Upper lobe of left lung (tissue), 6 donors: ENCODE measurements around the gene BICRAL. TPM values are rescaled to one million over a fixed set of nuclear protein-coding genes. Genes with fewer than 3 reads are reported as not detected.

Experiments used
- ATAC-seq, 2 donors: fragments of 200-7000 bp; cut with Tn5 transposase; one replicate each; pipeline ENCODE4 v1.9.1; 2022; ENCODE audit warnings: mild to moderate bottlenecking in 2 of 2, moderate library complexity in 2 of 2; ENCODE audit not compliant: low FRiP score in 2 of 2
- DNase-seq, 2 donors: peaks; one replicate each; pipeline ENCODE4 v3.0.0-alpha.2; 2019 to 2020
- H3K27ac ChIP-seq, 4 donors: fragments of 200-600 bp; sonication (generic); one replicate each; pipeline ENCODE4 v1.5.1; 2016 to 2019
- H3K27me3 ChIP-seq, 4 donors: fragments of 200-600 bp; sonication (generic); one replicate each; pipeline ENCODE4 v1.5.1; 2017 to 2019
- H3K36me3 ChIP-seq, 4 donors: fragments of 200-600 bp; sonication (generic); one replicate each; pipeline ENCODE4 v1.5.1; 2016 to 2019
- H3K4me1 ChIP-seq, 4 donors: fragments of 200-600 bp; sonication (generic); one replicate each; pipeline ENCODE4 v1.5.1; 2018 to 2019
- H3K4me3 ChIP-seq, 4 donors: fragments of 200-600 bp; sonication (generic); one replicate each; pipeline ENCODE4 v1.5.1; 2017 to 2019; ENCODE audit warnings: mild to moderate bottlenecking in 2 of 4, moderate library complexity in 1 of 4
- H3K9me3 ChIP-seq, 4 donors: fragments of 200-600 bp; sonication (generic); one replicate each; pipeline ENCODE4 v1.5.1; 2018 to 2019
- EP300 ChIP-seq, 4 donors: sonication (generic); formaldehyde crosslinking; IDR thresholded peaks; one replicate each; pipeline ENCODE4 v1.5.1; 2017; ENCODE audit warnings: antibody characterized with exemption in 4 of 4, control low read depth in 2 of 4
- POLR2A ChIP-seq, 4 donors: fragments of 450-650 bp; IDR thresholded peaks; one replicate each; pipeline ENCODE4 v1.5.1; 2016 to 2017; ENCODE audit warnings: antibody characterized with exemption in 4 of 4, mild to moderate bottlenecking in 2 of 4
- POLR2AphosphoS5 ChIP-seq, 2 donors: sonication (generic); formaldehyde crosslinking; IDR thresholded peaks; one replicate each; pipeline ENCODE4 v1.5.1; 2017; ENCODE audit warnings: antibody characterized with exemption in 2 of 2
- WGBS, 2 donors: methylation state at CpG; one replicate each; pipeline ENCODE4 v1.1.5; 2017 to 2018; 5-methylcytosine and 5-hydroxymethylcytosine counted together
- total RNA-seq, 6 donors: library from RNA; depleted of rRNA in 4 of 6; stranded (reverse); fragments of >200 nt in 4 of 6; gene quantifications; one replicate each; pipeline versions ENCODE4 v1.1.0 to v1.2.1, GENCODE V29; 2016 to 2021
- TF ChIP-seq, protein P1 (sequence below), 6 experiments: fragments of 450-650 bp in 4 of 6; fragments of 200-600 bp in 2 of 6; sonication (generic) in 2 of 6; IDR thresholded peaks; one replicate each; pipeline ENCODE4 v1.5.1; 2016 to 2019; ENCODE audit warnings: antibody characterized with exemption in 6 of 6
- donor health status: DM: no; HTN: no; CAD: no; lungs with moderate emphysema.
- donor health status: DM: no; HTN: yes; CAD: no; lungs with severe emphysema.

The BICRAL gene
- total RNA-seq, 6 donors from 2014 or later, result 11.1 to 23.8 (median 14.9) TPM

DNA sequence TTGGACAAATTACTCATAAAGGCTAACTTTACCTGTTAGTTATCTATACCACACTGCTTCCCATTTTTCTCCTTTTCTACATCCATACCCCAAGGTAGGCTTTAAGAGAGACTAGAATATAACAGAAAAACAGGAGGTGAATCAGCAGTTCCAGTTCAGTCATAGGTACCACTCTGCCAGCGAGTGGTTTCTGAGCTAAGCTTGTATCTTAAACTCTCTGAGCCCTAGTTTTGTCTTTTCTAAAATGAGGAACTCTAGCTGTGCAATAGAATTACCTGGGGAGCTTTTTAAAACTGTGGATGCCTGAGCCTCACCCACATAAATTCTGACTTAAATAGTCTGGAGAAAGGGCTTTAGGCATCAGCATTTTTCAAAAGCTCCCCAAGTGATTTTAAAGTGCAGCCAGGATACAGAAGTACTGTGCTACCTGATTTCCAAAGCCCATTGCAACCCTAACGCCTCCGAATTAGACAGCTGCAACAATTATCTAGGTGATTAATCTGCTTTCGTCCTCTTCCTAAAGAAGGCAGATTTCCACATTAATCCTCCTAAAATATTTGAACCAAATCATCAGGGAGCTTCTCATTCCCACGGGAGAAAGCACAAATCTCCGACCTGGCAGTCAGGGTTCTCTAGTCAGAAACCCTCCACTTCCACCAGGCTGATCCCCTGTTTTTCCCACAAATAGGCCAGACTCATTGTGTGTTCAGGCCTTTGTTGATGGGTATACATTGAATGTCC, 60.2 kb downstream of the BICRAL start:
- no peak for DNase-seq
- H3K36me3 ChIP-seq, result peaks cover 0 to 18% (median 10%) of the 10 kb centered on the region in 4 donors
- H3K27ac ChIP-seq, result no peak overlapping the region
- H3K4me1 ChIP-seq, result peaks cover 0 to 3% (median 0%) of the 10 kb centered on the region in 4 donors
- WGBS, 2 donors, result 87 to 92% methylated on average over 6 of the region's 6 CpGs
- no peak overlapping the region for H3K4me3 ChIP-seq
- no peaks in the 10 kb centered on the region for H3K9me3 ChIP-seq
- TF ChIP-seq EP300 (IDR thresholded peaks at IDR 0.05) (no peak), POLR2A (IDR thresholded peaks at IDR 0.05) (no peak), POLR2AphosphoS5 (IDR thresholded peaks at IDR 0.05) (no peak)
- TF ChIP-seq, protein P1, sequence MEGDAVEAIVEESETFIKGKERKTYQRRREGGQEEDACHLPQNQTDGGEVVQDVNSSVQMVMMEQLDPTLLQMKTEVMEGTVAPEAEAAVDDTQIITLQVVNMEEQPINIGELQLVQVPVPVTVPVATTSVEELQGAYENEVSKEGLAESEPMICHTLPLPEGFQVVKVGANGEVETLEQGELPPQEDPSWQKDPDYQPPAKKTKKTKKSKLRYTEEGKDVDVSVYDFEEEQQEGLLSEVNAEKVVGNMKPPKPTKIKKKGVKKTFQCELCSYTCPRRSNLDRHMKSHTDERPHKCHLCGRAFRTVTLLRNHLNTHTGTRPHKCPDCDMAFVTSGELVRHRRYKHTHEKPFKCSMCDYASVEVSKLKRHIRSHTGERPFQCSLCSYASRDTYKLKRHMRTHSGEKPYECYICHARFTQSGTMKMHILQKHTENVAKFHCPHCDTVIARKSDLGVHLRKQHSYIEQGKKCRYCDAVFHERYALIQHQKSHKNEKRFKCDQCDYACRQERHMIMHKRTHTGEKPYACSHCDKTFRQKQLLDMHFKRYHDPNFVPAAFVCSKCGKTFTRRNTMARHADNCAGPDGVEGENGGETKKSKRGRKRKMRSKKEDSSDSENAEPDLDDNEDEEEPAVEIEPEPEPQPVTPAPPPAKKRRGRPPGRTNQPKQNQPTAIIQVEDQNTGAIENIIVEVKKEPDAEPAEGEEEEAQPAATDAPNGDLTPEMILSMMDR (IDR thresholded peaks at IDR 0.05), result no peak
- H3K27me3 ChIP-seq, result no peaks in the 10 kb centered on the region
- no peak for ATAC-seq

GRCh38 chr6:42845327-42845694, 63.5 kb downstream of the BICRAL start:
- ATAC-seq (no peak), DNase-seq (no peak)
- TF ChIP-seq EP300 (IDR thresholded peaks at IDR 0.05), result no peak
- TF ChIP-seq, protein P1 (IDR thresholded peaks at IDR 0.05), result no peak
- no peak for TF ChIP-seq POLR2AphosphoS5 (IDR thresholded peaks at IDR 0.05)
- no peak for TF ChIP-seq POLR2A (IDR thresholded peaks at IDR 0.05)
- Histone ChIP-seq H3K9me3 (no peaks in the 10 kb centered on the region), H3K4me1 (peaks cover 0 to 3% (median 0%) of the 10 kb centered on the region in 4 donors), H3K4me3 (no peak overlapping the region), H3K27ac (no peak overlapping the region), H3K27me3 (no peaks in the 10 kb centered on the region), H3K36me3 (peaks cover 0 to 8% (median 5%) of the 10 kb centered on the region in 4 donors)
- WGBS, 2 donors, result 95 to 96% methylated on average over 6 of the region's 6 CpGs

DNA sequence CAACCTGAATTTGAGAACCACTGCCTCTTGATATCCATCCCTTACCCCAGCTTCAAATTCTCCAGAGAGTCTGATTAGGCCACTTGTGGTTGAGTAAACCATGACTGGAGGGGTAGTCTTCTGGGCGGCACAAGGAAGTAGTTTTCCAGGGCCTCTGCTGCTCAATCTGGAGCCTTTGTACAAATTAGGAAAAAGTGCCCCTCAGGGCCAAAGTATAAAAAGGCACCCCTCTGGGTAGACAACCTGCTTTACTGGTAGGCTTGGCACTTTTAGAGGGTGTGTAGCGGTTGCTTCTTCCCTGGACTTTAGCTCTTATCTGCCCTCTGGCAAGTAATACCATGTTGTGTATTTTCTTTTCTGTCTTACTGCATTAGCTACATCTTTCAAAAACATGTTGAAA, 64.7 kb downstream of the BICRAL start:
- Histone ChIP-seq H3K4me1 (peaks cover 0 to 3% (median 0%) of the 10 kb centered on the region in 4 donors), H3K27me3 (no peaks in the 10 kb centered on the region), H3K9me3 (no peaks in the 10 kb centered on the region), H3K4me3 (no peak overlapping the region), H3K27ac (no peak overlapping the region), H3K36me3 (peaks cover 0 to 8% (median 6%) of the 10 kb centered on the region in 4 donors)
- no peak for DNase-seq
- ATAC-seq, result no peak
- WGBS, 2 donors, result 75 to 92% methylated on average over 2 of the region's 2 CpGs
- no peak for TF ChIP-seq POLR2AphosphoS5 (IDR thresholded peaks at IDR 0.05)
- TF ChIP-seq, protein P1 (IDR thresholded peaks at IDR 0.05), result no peak

GRCh38 chr6:42848700-42849099, 66.8 kb downstream of the BICRAL start:
- Histone ChIP-seq H3K27me3 (no peaks in the 10 kb centered on the region), H3K4me3 (no peak overlapping the region), H3K9me3 (no peaks in the 10 kb centered on the region), H3K27ac (no peak overlapping the region), H3K36me3 (peaks cover 4 to 30% (median 17%) of the 10 kb centered on the region in 4 donors), H3K4me1 (peaks cover 0 to 3% (median 0%) of the 10 kb centered on the region in 4 donors)
- WGBS, 2 donors, result 85 to 89% methylated on average over 4 of the region's 4 CpGs
- ATAC-seq (no peak), DNase-seq (no peak)
- TF ChIP-seq EP300 (IDR thresholded peaks at IDR 0.05), result no peak
- no peak for TF ChIP-seq POLR2A (IDR thresholded peaks at IDR 0.05)
- TF ChIP-seq POLR2AphosphoS5 (IDR thresholded peaks at IDR 0.05), result no peak
- TF ChIP-seq, protein P1 (IDR thresholded peaks at IDR 0.05), result no peak

DNA sequence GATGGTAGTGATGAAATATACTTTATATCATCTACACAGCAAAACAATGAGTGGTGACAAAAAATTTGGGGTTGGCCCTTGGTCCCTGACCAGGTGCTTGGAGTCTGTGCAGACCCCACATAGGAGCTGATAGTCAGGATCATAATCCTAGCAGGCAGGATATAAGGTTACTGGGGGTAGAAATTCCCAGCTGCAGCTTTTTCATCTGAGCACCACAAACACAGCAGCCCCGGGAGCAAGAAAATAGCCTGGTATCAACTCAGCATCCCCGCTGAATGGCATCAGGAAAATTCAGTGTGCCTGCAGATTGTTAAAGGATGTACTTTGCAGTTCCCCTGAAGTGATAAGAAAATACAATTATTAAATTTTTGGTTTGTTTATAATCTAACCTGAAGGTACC, 69.7 kb downstream of the BICRAL start:
- no peak overlapping the region for H3K4me3 ChIP-seq
- no peaks in the 10 kb centered on the region for H3K4me1 ChIP-seq
- TF ChIP-seq POLR2AphosphoS5 (IDR thresholded peaks at IDR 0.05) (no peak), EP300 (IDR thresholded peaks at IDR 0.05) (no peak), POLR2A (IDR thresholded peaks at IDR 0.05) (no peak)
- TF ChIP-seq, protein P1 (IDR thresholded peaks at IDR 0.05), result no peak
- H3K27ac ChIP-seq, result no peak overlapping the region
- H3K27me3 ChIP-seq, result no peaks in the 10 kb centered on the region
- no peaks in the 10 kb centered on the region for H3K9me3 ChIP-seq
- 100% methylated on average over 2 of the region's 2 CpGs for WGBS, 2 donors
- no peak for ATAC-seq
- peaks cover 13 to 51% (median 39%) of the 10 kb centered on the region in 4 donors for H3K36me3 ChIP-seq
- DNase-seq, result no peak
